ENCODE data around the gene MUC5B.

- TF ChIP-seq CTCF (IDR thresholded peaks at IDR 0.05) (no peak), POLR2A (IDR thresholded peaks at IDR 0.05) (no peak)
These were observed 4.5 kb upstream of the MUC5B start for GRCh38 chr11:1218256-1218787.

Data from vagina (tissue), 2 donors.